ENCODE measurements around the gene ZDHHC22.

ZDHHC22 gene

GRCh38 chr14:77154421-77154820 lies 12.8 kb upstream of the ZDHHC22 start:
- Histone ChIP-seq H3K36me3 (no peaks in the 10 kb centered on the region), H3K4me3 (ENCODE audit: low read depth in 1 of 2, low read length in 1 of 2) (no peak overlapping the region), H3K4me1 (ENCODE audit: control insufficient read depth in 1 of 2, insufficient read depth in 1 of 2, low read depth in 1 of 2, low read length in 1 of 2) (no peaks in the 10 kb centered on the region), H3K9me3 (no peaks in the 10 kb centered on the region), H3K27ac (no peak overlapping the region), H3K27me3 (peaks cover 66% of the 10 kb centered on the region)
- no peak for TF ChIP-seq CTCF (IDR thresholded peaks at IDR 0.05)

DNA sequence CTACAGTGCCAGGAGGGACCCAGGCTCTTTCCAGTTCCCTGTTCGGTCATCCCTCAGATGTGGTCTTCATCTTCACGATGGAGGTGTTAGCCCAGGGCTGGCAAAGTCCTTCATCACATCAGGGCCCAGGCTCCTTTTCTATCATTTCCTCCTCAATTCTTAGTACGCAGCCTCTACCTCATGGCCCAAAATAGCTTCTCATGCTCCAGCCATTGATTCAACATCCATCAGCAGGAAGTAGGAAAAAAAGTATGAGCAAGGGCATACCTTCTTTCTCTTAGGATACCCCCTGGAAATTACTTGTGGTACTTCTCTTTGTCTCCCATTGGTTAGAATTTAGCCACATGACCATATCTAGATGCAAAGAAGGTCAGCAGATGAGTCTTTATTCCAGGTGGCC lies 12.2 kb upstream of the ZDHHC22 start:
- TF ChIP-seq CTCF (IDR thresholded peaks at IDR 0.05), result no peak
- Histone ChIP-seq H3K4me1 (ENCODE audit: control insufficient read depth in 1 of 2, insufficient read depth in 1 of 2, low read depth in 1 of 2, low read length in 1 of 2) (no peaks in the 10 kb centered on the region), H3K9me3 (no peaks in the 10 kb centered on the region), H3K27me3 (peaks cover 64% of the 10 kb centered on the region), H3K27ac (no peak overlapping the region), H3K36me3 (no peaks in the 10 kb centered on the region), H3K4me3 (ENCODE audit: low read depth in 1 of 2, low read length in 1 of 2) (no peak overlapping the region)

DNA sequence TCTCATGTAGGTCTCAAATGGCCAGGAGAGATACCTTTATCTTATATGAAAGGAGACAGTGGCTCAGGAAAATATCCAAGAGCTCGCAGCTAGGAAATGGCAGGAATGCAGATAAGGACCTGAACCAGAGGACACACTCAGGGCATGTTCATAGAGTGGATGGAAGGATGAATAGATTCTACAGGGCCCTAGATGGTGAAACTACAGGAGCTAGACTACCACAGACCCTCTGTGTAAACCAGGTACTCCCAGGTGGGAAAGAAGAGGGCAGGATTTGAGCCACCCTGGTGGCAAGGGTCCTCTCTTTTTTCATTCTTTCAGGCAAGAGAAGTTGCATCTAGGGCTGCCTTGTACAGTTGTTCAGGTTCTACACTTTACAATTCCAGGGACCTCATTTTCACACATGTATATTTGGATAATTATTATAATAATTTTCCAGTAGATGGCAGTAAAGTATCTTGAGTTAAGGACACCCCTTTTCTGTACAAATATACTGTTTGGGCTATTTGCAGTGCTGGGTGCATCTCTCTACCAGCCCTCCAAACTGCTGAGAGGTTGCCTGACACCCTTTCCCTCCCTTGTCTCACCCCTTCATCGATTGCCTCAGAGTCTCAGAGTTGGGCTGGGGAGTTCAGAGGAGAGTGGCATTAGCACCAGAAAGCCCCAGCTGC lies 10.5 kb upstream of the ZDHHC22 start:
- Histone ChIP-seq H3K36me3 (no peaks in the 10 kb centered on the region), H3K27me3 (peaks cover 62% of the 10 kb centered on the region), H3K4me3 (ENCODE audit: low read depth in 1 of 2, low read length in 1 of 2) (no peak overlapping the region), H3K9me3 (no peaks in the 10 kb centered on the region), H3K4me1 (ENCODE audit: control insufficient read depth in 1 of 2, insufficient read depth in 1 of 2, low read depth in 1 of 2, low read length in 1 of 2) (no peaks in the 10 kb centered on the region), H3K27ac (no peak overlapping the region)
- no peak for TF ChIP-seq CTCF (IDR thresholded peaks at IDR 0.05)

DNA sequence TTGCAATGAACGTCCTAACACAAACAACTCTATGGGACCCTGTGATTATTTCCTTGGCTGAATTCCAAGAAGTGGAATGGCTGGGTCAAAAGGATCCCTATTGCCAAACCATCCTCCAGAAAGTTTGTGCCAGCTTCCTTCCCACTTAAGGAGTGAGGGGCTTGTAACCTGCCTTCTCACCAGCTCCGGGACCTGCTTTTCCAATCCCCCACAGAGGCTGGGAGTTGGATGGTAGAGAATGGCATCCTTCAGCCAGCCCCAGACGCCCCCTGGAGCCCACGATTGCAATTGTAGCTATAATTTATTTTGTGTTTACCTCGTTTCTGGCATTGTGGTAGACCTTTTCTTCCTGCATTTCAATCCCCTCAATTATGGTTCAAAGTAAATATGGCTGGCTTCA lies 9.7 kb upstream of the ZDHHC22 start:
- TF ChIP-seq CTCF (IDR thresholded peaks at IDR 0.05), result no peak
- no peaks in the 10 kb centered on the region for H3K9me3 ChIP-seq
- no peak overlapping the region for H3K27ac ChIP-seq
- peaks cover 62% of the 10 kb centered on the region for H3K27me3 ChIP-seq
- H3K4me3 ChIP-seq (ENCODE audit: low read depth in 1 of 2, low read length in 1 of 2), result no peak overlapping the region
- H3K4me1 ChIP-seq (ENCODE audit: control insufficient read depth in 1 of 2, insufficient read depth in 1 of 2, low read depth in 1 of 2, low read length in 1 of 2), result no peaks in the 10 kb centered on the region
- H3K36me3 ChIP-seq, result no peaks in the 10 kb centered on the region

DNA sequence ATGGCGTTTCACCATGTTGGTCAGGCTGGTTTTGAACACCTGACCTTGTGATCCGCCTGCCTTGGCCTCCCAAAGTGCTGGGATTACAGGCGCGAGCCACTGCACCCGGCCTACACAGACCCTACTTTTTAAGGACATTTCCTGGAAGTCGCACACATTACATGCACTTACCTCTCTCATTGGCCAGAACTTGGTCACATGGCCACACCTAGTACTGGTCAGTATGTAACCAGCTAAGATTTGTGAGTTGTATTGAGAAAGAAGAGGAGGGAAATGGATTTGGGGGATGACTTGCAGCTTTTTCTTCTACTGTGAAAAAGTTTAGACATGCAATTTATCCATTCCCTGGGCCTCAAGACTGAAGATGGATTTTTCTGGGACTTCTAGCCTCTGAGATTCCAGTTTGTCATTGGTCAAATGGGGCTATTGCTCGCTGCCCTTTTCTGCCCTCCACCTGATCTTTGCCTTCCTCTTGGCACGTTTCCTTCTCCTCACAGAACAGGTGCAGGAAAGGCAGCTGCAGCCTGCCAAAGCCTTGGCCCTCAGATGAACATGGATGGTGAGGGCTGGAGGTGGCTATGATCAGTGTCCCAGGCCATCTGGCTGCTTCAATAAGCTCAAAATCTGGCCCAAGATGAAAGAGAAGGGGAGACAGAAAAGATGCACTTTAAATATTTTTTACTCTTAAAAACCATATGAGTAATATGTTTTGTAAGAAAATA lies 7.1 kb upstream of the ZDHHC22 start:
- Histone ChIP-seq H3K4me1 (ENCODE audit: control insufficient read depth in 1 of 2, insufficient read depth in 1 of 2, low read depth in 1 of 2, low read length in 1 of 2) (no peaks in the 10 kb centered on the region), H3K9me3 (no peaks in the 10 kb centered on the region), H3K27ac (no peak overlapping the region), H3K36me3 (no peaks in the 10 kb centered on the region), H3K27me3 (peaks cover 70% of the 10 kb centered on the region), H3K4me3 (ENCODE audit: low read depth in 1 of 2, low read length in 1 of 2) (no peak overlapping the region)
- TF ChIP-seq CTCF (IDR thresholded peaks at IDR 0.05), result no peak
